Fibroblast of lung (primary cell): ENCODE measurements around the gene RIPK4. TPM values are rescaled to one million over a fixed set of nuclear protein-coding genes. Genes with fewer than 3 reads are reported as not detected.

ENCODE experiments used
- DNase-seq, 2 donors: peaks; one replicate each; pipeline versions ENCODE4 v3.0.0 to v3.0.0-alpha.2; 2010; ENCODE audit warnings: low read depth in 2 of 2
- H2AFZ ChIP-seq: 2 replicates; pipeline ENCODE4 v1.5.1; 2012; ENCODE audit warnings: low read length, control low read depth, inconsistent platforms
- H3K27ac ChIP-seq: 2 replicates; pipeline ENCODE4 v1.5.1; 2011; ENCODE audit warnings: low read length, control low read depth; ENCODE audit not compliant: insufficient read depth
- H3K27me3 ChIP-seq: 2 replicates; pipeline ENCODE4 v1.5.1; 2011; ENCODE audit warnings: mild to moderate bottlenecking, low read length; ENCODE audit not compliant: control insufficient read depth, insufficient read depth
- H3K36me3 ChIP-seq: 2 replicates; pipeline ENCODE4 v1.5.1; 2011; ENCODE audit warnings: low read length; ENCODE audit not compliant: control insufficient read depth, insufficient read depth
- H3K4me1 ChIP-seq: 2 replicates; pipeline ENCODE4 v1.5.1; 2011; ENCODE audit warnings: low read length; ENCODE audit not compliant: control insufficient read depth, insufficient read depth; ENCODE audit errors: extremely low read depth
- H3K4me2 ChIP-seq: 2 replicates; pipeline ENCODE4 v1.5.1; 2011; ENCODE audit warnings: low read length, control low read depth; ENCODE audit not compliant: insufficient read depth; ENCODE audit errors: extremely low read depth
- H3K4me3 ChIP-seq, 4 experiments: fragments of 200-600 bp in 1 of 4; sonication (generic) in 1 of 4; replicated peaks in 1 of 4; 2 replicates each; pipeline ENCODE4 v1.5.1; 2011 to 2016; ENCODE audit warnings: low read length in 4 of 4, low read depth in 3 of 4, mild to moderate bottlenecking in 3 of 4, control low read depth in 2 of 4, inconsistent platforms in 1 of 4, mixed read lengths in 1 of 4; ENCODE audit not compliant: insufficient read depth in 1 of 4; ENCODE audit errors: control extremely low read depth in 1 of 4
- H3K79me2 ChIP-seq: 2 replicates; pipeline ENCODE4 v1.5.1; 2012; ENCODE audit warnings: mild to moderate bottlenecking, low read length, inconsistent platforms; ENCODE audit not compliant: control insufficient read depth, insufficient read depth
- H3K9ac ChIP-seq: 2 replicates; pipeline ENCODE4 v1.5.1; 2011; ENCODE audit warnings: mild to moderate bottlenecking, low read length, control low read depth; ENCODE audit not compliant: insufficient read depth
- H3K9me3 ChIP-seq: 2 replicates; pipeline ENCODE4 v1.5.1; 2012; ENCODE audit warnings: low read depth, low read length; ENCODE audit not compliant: control insufficient read depth, insufficient read depth
- H4K20me1 ChIP-seq: 2 replicates; pipeline ENCODE4 v1.5.1; 2011; ENCODE audit warnings: low read length; ENCODE audit not compliant: control insufficient read depth, insufficient read depth; ENCODE audit errors: extremely low read depth
- EZH2 ChIP-seq: IDR thresholded peaks from 2 replicates; pipeline ENCODE4 v1.5.1; 2012; ENCODE audit warnings: low read length, control low read depth, mild to moderate bottlenecking; ENCODE audit errors: missing control alignments
- polyA plus RNA-seq, 2 donors: library from polyadenylated mRNA; depleted of rRNA in 1 of 2; stranded (reverse) in 1 of 2; unstranded in 1 of 2; fragments of >200 nt; gene quantifications; 2 replicates each; pipeline ENCODE4 v1.2.1, GENCODE V29; 2011 to 2012; ENCODE audit warnings: missing spikeins in 1 of 2
- total RNA-seq: library from RNA; depleted of rRNA; stranded (reverse); fragments of >200 nt; gene quantifications from 2 replicates; pipeline ENCODE4 v1.2.1, GENCODE V29; 2014
- TF ChIP-seq, protein P1 (sequence below), 2 donors: IDR thresholded peaks in 1 of 2; conservative IDR thresholded peaks in 1 of 2; 1 replicate in 1 of 2; 2 replicates in 1 of 2; pipeline ENCODE4 v1.5.1; 2011 to 2012; ENCODE audit warnings: low read length in 2 of 2, control low read depth in 1 of 2, inconsistent platforms in 1 of 2, low read depth in 1 of 2, mild to moderate bottlenecking in 1 of 2

Gene RIPK4
- total and polyA plus RNA-seq, 2 donors (not counting 1 experiment from before 2014, with no cell fraction given): under 0.01 TPM; not detected in 1

DNA sequence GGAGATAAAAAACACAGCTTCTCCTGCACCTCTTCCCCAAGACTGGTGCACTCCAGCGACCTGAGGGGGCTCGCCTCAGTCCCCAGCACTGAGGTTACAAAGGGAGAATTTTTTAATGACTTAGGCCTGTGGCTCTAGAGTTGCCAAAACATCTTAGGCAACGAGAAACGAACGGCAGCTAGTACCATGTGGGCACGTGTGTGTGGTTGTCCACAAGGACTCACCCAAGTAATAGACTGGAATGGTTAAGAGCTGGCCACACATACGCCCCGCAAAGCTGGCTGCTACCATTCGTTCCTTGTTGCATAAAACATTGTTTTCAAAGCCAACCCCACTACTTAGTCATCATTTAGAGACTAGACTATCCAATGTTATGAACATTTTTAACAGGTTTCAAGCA is 26.9 kb downstream of the RIPK4 start:
- Histone ChIP-seq H3K27me3 (no peaks in the 10 kb centered on the region), H3K36me3 (no peaks in the 10 kb centered on the region), H2AFZ (no peak overlapping the region), H3K4me2 (no peak overlapping the region), H3K9me3 (no peaks in the 10 kb centered on the region), H3K4me1 (no peaks in the 10 kb centered on the region), H3K79me2 (no peaks in the 10 kb centered on the region), H3K27ac (no peak overlapping the region), H3K4me3 (no peak overlapping the region), H4K20me1 (no peaks in the 10 kb centered on the region), H3K9ac (no peak overlapping the region)
- DNase-seq: no peak
- TF ChIP-seq, protein P1, sequence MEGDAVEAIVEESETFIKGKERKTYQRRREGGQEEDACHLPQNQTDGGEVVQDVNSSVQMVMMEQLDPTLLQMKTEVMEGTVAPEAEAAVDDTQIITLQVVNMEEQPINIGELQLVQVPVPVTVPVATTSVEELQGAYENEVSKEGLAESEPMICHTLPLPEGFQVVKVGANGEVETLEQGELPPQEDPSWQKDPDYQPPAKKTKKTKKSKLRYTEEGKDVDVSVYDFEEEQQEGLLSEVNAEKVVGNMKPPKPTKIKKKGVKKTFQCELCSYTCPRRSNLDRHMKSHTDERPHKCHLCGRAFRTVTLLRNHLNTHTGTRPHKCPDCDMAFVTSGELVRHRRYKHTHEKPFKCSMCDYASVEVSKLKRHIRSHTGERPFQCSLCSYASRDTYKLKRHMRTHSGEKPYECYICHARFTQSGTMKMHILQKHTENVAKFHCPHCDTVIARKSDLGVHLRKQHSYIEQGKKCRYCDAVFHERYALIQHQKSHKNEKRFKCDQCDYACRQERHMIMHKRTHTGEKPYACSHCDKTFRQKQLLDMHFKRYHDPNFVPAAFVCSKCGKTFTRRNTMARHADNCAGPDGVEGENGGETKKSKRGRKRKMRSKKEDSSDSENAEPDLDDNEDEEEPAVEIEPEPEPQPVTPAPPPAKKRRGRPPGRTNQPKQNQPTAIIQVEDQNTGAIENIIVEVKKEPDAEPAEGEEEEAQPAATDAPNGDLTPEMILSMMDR (conservative IDR thresholded peaks at IDR 0.05 in 1 of 2, IDR thresholded peaks at IDR 0.05 in 1 of 2; ENCODE audit: low read depth in 1 of 2, low read length in 2 of 2): no peak
- no peak for TF ChIP-seq EZH2

DNA sequence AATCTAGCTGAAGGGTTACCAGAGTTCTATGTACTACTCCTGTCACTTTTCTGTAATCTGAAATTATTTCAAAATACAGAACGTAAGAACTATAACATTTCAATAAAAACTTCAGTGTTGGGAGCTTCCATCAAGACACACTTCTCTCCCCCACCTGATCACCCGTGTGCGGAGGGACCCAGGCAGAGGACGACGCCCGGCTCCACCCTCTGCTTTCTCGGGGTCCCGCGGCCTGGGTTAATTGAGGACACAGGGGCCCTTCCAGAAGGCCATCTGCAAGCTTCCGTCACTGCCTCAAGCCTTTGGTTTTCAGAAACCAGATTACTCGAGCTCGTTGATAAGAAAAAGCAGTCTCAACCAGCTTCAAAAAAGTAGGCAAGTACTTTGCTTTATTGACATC is 27.8 kb downstream of the RIPK4 start:
- Histone ChIP-seq H3K9me3 (no peaks in the 10 kb centered on the region), H2AFZ (no peak overlapping the region), H3K4me2 (no peak overlapping the region), H3K27me3 (no peaks in the 10 kb centered on the region), H3K36me3 (no peaks in the 10 kb centered on the region), H4K20me1 (no peaks in the 10 kb centered on the region), H3K4me1 (no peaks in the 10 kb centered on the region), H3K79me2 (no peaks in the 10 kb centered on the region), H3K4me3 (no peak overlapping the region), H3K27ac (no peak overlapping the region), H3K9ac (no peak overlapping the region)
- no peak for DNase-seq
- TF ChIP-seq EZH2: no peak
- TF ChIP-seq, protein P1 (conservative IDR thresholded peaks at IDR 0.05 in 1 of 2, IDR thresholded peaks at IDR 0.05 in 1 of 2; ENCODE audit: low read depth in 1 of 2, low read length in 2 of 2): no peak

DNA sequence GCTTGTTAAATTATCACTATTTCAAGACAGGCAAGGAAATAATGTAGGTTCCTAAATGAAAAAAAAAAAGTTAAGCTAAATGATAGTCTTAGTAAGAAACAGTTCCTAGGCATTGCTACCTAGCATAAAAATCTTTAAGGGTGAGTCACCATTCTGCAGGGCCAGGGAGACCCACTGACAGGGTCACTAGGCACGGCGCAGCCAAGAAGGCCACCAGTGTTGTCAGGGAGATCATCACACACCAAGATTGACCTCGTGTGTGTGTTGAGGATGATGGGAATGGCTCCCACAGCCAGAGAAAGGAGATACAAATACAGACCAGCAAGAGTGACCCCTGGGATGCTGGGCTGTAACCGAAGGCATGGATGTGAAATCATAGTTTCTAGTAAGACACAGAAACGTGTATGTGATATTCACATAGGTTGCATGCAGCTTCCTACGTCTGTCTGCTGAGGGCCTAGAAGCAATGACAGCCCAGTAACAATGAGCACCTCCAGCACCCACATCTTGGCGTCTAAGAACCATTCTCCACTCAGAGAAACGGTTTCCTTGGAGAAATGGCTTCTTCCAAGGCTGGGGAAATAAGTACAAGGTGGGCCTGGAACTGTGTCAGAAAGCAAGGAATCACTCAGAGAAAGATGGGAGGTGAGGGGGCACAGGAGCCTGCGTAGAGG is 29.1 kb downstream of the RIPK4 start:
- Histone ChIP-seq H3K4me2 (no peak overlapping the region), H3K9me3 (no peaks in the 10 kb centered on the region), H3K4me1 (no peaks in the 10 kb centered on the region), H4K20me1 (no peaks in the 10 kb centered on the region), H3K79me2 (no peaks in the 10 kb centered on the region), H3K4me3 (no peak overlapping the region), H3K27ac (no peak overlapping the region), H3K9ac (no peak overlapping the region), H3K27me3 (no peaks in the 10 kb centered on the region), H3K36me3 (no peaks in the 10 kb centered on the region), H2AFZ (no peak overlapping the region)
- TF ChIP-seq EZH2: no peak
- no peak for DNase-seq
